PFSK-1 (cell line): ENCODE results near the gene TNS3.

ENCODE experiments used
- FOXP2 ChIP-seq: optimal IDR thresholded peaks from 2 replicates; pipeline ENCODE3; 2011; ENCODE audit warnings: borderline replicate concordance, control low read depth, inconsistent platforms; ENCODE audit not compliant: insufficient read depth; ENCODE audit errors: extremely low read length, extremely low read depth
- POLR2AphosphoS5 ChIP-seq: IDR thresholded peaks from 2 replicates; pipeline ENCODE4 v1.6.1; 2012; ENCODE audit warnings: low read depth, mild to moderate bottlenecking, control low read depth, low read length, moderate library complexity
- REST ChIP-seq, 2 experiments: IDR thresholded peaks; 2 replicates each; pipeline versions ENCODE4 v1.6.1 to v1.8.0; 2011 to 2012; ENCODE audit warnings: low read depth in 2 of 2, low read length in 2 of 2, control low read depth in 1 of 2, inconsistent platforms in 1 of 2, mild to moderate bottlenecking in 1 of 2, moderate library complexity in 1 of 2; ENCODE audit not compliant: insufficient read depth in 1 of 2
- SIN3A ChIP-seq: IDR thresholded peaks from 2 replicates; pipeline ENCODE4 v1.6.1; 2012; ENCODE audit warnings: mild to moderate bottlenecking, low read length, moderate library complexity, borderline replicate concordance; ENCODE audit not compliant: insufficient read depth
- TAF1 ChIP-seq: IDR thresholded peaks from 2 replicates; pipeline ENCODE4 v1.6.1; 2012; ENCODE audit warnings: low read length, control low read depth, borderline replicate concordance; ENCODE audit not compliant: insufficient read depth

TNS3 gene

GRCh38 chr7:47389923-47390630 lies 191.8 kb downstream of the TNS3 start:
- no peak for TF ChIP-seq FOXP2
- no peak for TF ChIP-seq TAF1
- TF ChIP-seq POLR2AphosphoS5, result no peak
- no peak for TF ChIP-seq REST (IDR thresholded peaks at IDR 0.05; ENCODE audit: insufficient read depth in 1 of 2, low read depth in 2 of 2, low read length in 2 of 2)
- no peak for TF ChIP-seq SIN3A

GRCh38 chr7:47389171-47389922 lies 192.6 kb downstream of the TNS3 start:
- TF ChIP-seq SIN3A (no peak), FOXP2 (no peak), REST (IDR thresholded peaks at IDR 0.05; ENCODE audit: insufficient read depth in 1 of 2, low read depth in 2 of 2, low read length in 2 of 2) (no peak), TAF1 (no peak), POLR2AphosphoS5 (no peak)

GRCh38 chr7:47387506-47387905 lies 194.4 kb downstream of the TNS3 start:
- TF ChIP-seq FOXP2 (no peak), SIN3A (no peak), REST (IDR thresholded peaks at IDR 0.05; ENCODE audit: insufficient read depth in 1 of 2, low read depth in 2 of 2, low read length in 2 of 2) (no peak), POLR2AphosphoS5 (no peak), TAF1 (no peak)

GRCh38 chr7:47386273-47386835 lies 195.6 kb downstream of the TNS3 start:
- TF ChIP-seq POLR2AphosphoS5, result no peak

- TF ChIP-seq FOXP2, result no peak
- no peak for TF ChIP-seq SIN3A
- no peak for TF ChIP-seq TAF1
- TF ChIP-seq POLR2AphosphoS5, result no peak
- TF ChIP-seq REST (IDR thresholded peaks at IDR 0.05; ENCODE audit: insufficient read depth in 1 of 2, low read depth in 2 of 2, low read length in 2 of 2), result no peak
Observed at GRCh38 chr7:47385536-47386125, 196.3 kb downstream of the TNS3 start.
